Suprapubic skin (tissue), 4 donors: ENCODE results near the gene TNIP1.

Experiments used
- EP300 ChIP-seq: sonication (generic); formaldehyde crosslinking; IDR thresholded peaks from one replicate; pipeline ENCODE4 v1.6.1; 2017; ENCODE audit warnings: antibody characterized with exemption
- POLR2A ChIP-seq, 2 donors: fragments of 450-650 bp; IDR thresholded peaks; one replicate each; pipeline ENCODE4 v1.6.1; 2017; ENCODE audit warnings: antibody characterized with exemption in 2 of 2, mild to moderate bottlenecking in 2 of 2, moderate library complexity in 2 of 2
- POLR2AphosphoS5 ChIP-seq, 3 donors: sonication (generic); formaldehyde crosslinking; IDR thresholded peaks; one replicate each; pipeline ENCODE4 v1.6.1; 2017; ENCODE audit warnings: antibody characterized with exemption in 3 of 3
- TF ChIP-seq, protein P1 (sequence below), 2 donors: fragments of 200-600 bp in 1 of 2; fragments of 450-650 bp in 1 of 2; sonication (generic) in 1 of 2; IDR thresholded peaks; one replicate each; pipeline ENCODE4 v1.5.1; 2016 to 2019; ENCODE audit warnings: antibody characterized with exemption in 2 of 2, mild to moderate bottlenecking in 1 of 2, moderate library complexity in 1 of 2

GRCh38 chr5:151121665-151122064 is 40.8 kb upstream of the TNIP1 start:
- TF ChIP-seq, protein P1, sequence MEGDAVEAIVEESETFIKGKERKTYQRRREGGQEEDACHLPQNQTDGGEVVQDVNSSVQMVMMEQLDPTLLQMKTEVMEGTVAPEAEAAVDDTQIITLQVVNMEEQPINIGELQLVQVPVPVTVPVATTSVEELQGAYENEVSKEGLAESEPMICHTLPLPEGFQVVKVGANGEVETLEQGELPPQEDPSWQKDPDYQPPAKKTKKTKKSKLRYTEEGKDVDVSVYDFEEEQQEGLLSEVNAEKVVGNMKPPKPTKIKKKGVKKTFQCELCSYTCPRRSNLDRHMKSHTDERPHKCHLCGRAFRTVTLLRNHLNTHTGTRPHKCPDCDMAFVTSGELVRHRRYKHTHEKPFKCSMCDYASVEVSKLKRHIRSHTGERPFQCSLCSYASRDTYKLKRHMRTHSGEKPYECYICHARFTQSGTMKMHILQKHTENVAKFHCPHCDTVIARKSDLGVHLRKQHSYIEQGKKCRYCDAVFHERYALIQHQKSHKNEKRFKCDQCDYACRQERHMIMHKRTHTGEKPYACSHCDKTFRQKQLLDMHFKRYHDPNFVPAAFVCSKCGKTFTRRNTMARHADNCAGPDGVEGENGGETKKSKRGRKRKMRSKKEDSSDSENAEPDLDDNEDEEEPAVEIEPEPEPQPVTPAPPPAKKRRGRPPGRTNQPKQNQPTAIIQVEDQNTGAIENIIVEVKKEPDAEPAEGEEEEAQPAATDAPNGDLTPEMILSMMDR (IDR thresholded peaks at IDR 0.05) = no peak
- TF ChIP-seq POLR2A (IDR thresholded peaks at IDR 0.05) (no peak), POLR2AphosphoS5 (IDR thresholded peaks at IDR 0.05) (no peak), EP300 (no peak)
